Right lobe of liver (tissue), 6 donors: ENCODE results near the gene CELSR1. TPM values are rescaled to one million over a fixed set of nuclear protein-coding genes. Genes with fewer than 3 reads are reported as not detected.
A peak's percentile ranks its signal among the peaks of the same experiment; 100 is the strongest.

ENCODE experiments used
- ATAC-seq, 4 donors: fragments of 200-7000 bp; cut with Tn5 transposase; one replicate each; pipeline ENCODE4 v1.9.1; 2020; ENCODE audit warnings: mild to moderate bottlenecking in 4 of 4, moderate library complexity in 4 of 4
- DNase-seq, 3 donors: peaks; one replicate each; pipeline ENCODE4 v3.0.0-alpha.2; 2020
- H3K27ac ChIP-seq, 3 donors: fragments of 200-600 bp; one replicate each; pipeline ENCODE4 v1.8.0; 2022
- H3K27me3 ChIP-seq, 2 donors: fragments of 200-600 bp; one replicate each; pipeline ENCODE4 v1.8.0; 2022
- H3K36me3 ChIP-seq, 4 donors: fragments of 200-600 bp; sonication (generic) in 1 of 4; one replicate each; pipeline versions ENCODE4 v1.5.1 to v1.8.0; 2017 to 2022; ENCODE audit warnings: control low read depth in 1 of 4
- H3K4me1 ChIP-seq, 4 donors: fragments of 200-600 bp; sonication (generic) in 1 of 4; one replicate each; pipeline versions ENCODE4 v1.5.1 to v1.8.0; 2017 to 2022; ENCODE audit warnings: control low read depth in 1 of 4
- H3K4me3 ChIP-seq, 3 donors: fragments of 200-600 bp; one replicate each; pipeline ENCODE4 v1.8.0; 2022
- H3K9me3 ChIP-seq, 4 donors: fragments of 200-600 bp; sonication (generic) in 1 of 4; one replicate each; pipeline versions ENCODE4 v1.5.1 to v1.8.0; 2017 to 2022; ENCODE audit warnings: control low read depth in 1 of 4
- CTCF ChIP-seq, 4 donors: fragments of 200-600 bp in 3 of 4; fragments of 450-650 bp in 1 of 4; IDR thresholded peaks; one replicate each; pipeline versions ENCODE4 v1.5.1 to v1.8.0; 2016 to 2022; ENCODE audit warnings: antibody characterized with exemption in 4 of 4, mild to moderate bottlenecking in 2 of 4
- POLR2A ChIP-seq: fragments of 450-650 bp; IDR thresholded peaks from one replicate; pipeline ENCODE4 v1.6.1; 2017; ENCODE audit warnings: antibody characterized with exemption, mild to moderate bottlenecking
- WGBS: methylation state at CpG from one replicate; pipeline ENCODE4 v1.1.6; 2018; ENCODE audit warnings: low coverage, low lambda C conversion rate; ENCODE audit not compliant: insufficient coverage; ENCODE audit errors: missing lambda C conversion rate; 5-methylcytosine and 5-hydroxymethylcytosine counted together
- intact Hi-C, 2 donors: fragments of 100-400 bp; cut with DNase I; formaldehyde crosslinking; loops; one replicate each; pipeline versions ENCODE4 v1.11.2 to v1.14.1; 2022
- long read RNA-seq: library from polyadenylated mRNA; unstranded; transcript quantifications from one replicate; pipeline ENCODE4 v2.0.0, GENCODE V29; 2019
- total RNA-seq, 6 experiments: library from RNA; depleted of rRNA in 2 of 6; stranded (reverse); fragments of >200 nt in 2 of 6; fragmentation: NEBNext Ultra II Directional in 3 of 6; extraction: Animal tissue kit (Norgen Biotek cat#: 25700) in 3 of 6; gene quantifications; one replicate each; pipeline versions ENCODE4 v1.1.0 to v1.2.4, GENCODE V29; 2016 to 2023
- donor health status: DM: no; HTN: yes; CAD: no.
- donor health status: DM: no; HTN: no; CAD: no.
- donor health status: DM: no; HTN: no; CAD: no.
- donor health status: DM: no; HTN: yes; CAD: no.
- donor health status: DM: no; HTN: yes; CAD: no.

Gene CELSR1
- 1 to 10 TPM; 2.9 to 8.2 (median 5.0) TPM for total RNA-seq
- long read RNA-seq: 0 reads

- TF ChIP-seq CTCF (IDR thresholded peaks at IDR 0.05): no peak
- TF ChIP-seq POLR2A: no peak
- Histone ChIP-seq H3K27ac (no peak within 1 kb of the TSS), H3K36me3 (no peaks in the 10 kb centered on the region), H3K4me1 (peaks cover 0 to 8% (median 0%) of the 10 kb centered on the region in 4 donors), H3K4me3 (peak within 1 kb of the TSS; percentile 9 to 31 (median 24)), H3K9me3 (no peaks in the 10 kb centered on the region), H3K27me3 (peaks cover 0 to 4% of the 10 kb centered on the region in 2 donors)
- no CpG with 5 or more reads among the region's 101 CpGs for WGBS
- ATAC-seq (peak in 1 of 4 donors; percentile 5), DNase-seq (no peak)
- intact Hi-C loops: loop anchor here in 1 of 2 donors (5.0 kb wide), 1 partner anchor 180 kb away; no protein-coding TSS in a partner anchor
Measured at GRCh38 chr22:46537225-46537945, at the start of gene CELSR1. Gene CELSR1 (minus strand): TSS chr22:46537620. CDS start chr22:46537170, 450 bp downstream.

GRCh38 chr22:46587061-46587460 is 49.6 kb upstream of the CELSR1 start:
- intact Hi-C loops: loop anchor here (5.0 to 10.0 kb wide), 2 partner anchors 40 to 48 kb away; no protein-coding TSS in a partner anchor
- no peaks in the 10 kb centered on the region for H3K9me3 ChIP-seq
- H3K4me1 ChIP-seq: peaks cover 0 to 6% (median 3%) of the 10 kb centered on the region in 4 donors
- TF ChIP-seq CTCF (IDR thresholded peaks at IDR 0.05) (no peak), POLR2A (no peak)
- DNase-seq (no peak), ATAC-seq (peak in 1 of 4 donors; percentile 8)
- H3K27ac ChIP-seq: no peak overlapping the region
- H3K36me3 ChIP-seq: no peaks in the 10 kb centered on the region
- no peaks in the 10 kb centered on the region for H3K27me3 ChIP-seq
- no peak overlapping the region for H3K4me3 ChIP-seq
- WGBS: 88% methylated on average over 1 of the region's 9 CpGs

GRCh38 chr22:46586531-46587011 is 49.2 kb upstream of the CELSR1 start:
- no peak overlapping the region for H3K27ac ChIP-seq
- TF ChIP-seq POLR2A (no peak), CTCF (IDR thresholded peaks at IDR 0.05) (no peak)
- H3K36me3 ChIP-seq: no peaks in the 10 kb centered on the region
- 65% methylated on average over 4 of the region's 12 CpGs for WGBS
- ATAC-seq (no peak), DNase-seq (peak in 1 of 3 donors; percentile 13)
- intact Hi-C loops: loop anchor here (5.0 to 10.0 kb wide), 2 partner anchors 41 to 48 kb away; no protein-coding TSS in a partner anchor
- H3K4me3 ChIP-seq: no peak overlapping the region
- peaks cover 0 to 9% (median 4%) of the 10 kb centered on the region in 4 donors for H3K4me1 ChIP-seq
- H3K27me3 ChIP-seq: no peaks in the 10 kb centered on the region
- H3K9me3 ChIP-seq: no peaks in the 10 kb centered on the region

GRCh38 chr22:46586123-46586519 is 48.7 kb upstream of the CELSR1 start:
- ATAC-seq (no peak), DNase-seq (peak in 1 of 3 donors; percentile 17)
- Histone ChIP-seq H3K4me1 (peaks cover 0 to 13% (median 4%) of the 10 kb centered on the region in 4 donors), H3K9me3 (no peaks in the 10 kb centered on the region), H3K36me3 (no peaks in the 10 kb centered on the region), H3K27me3 (no peaks in the 10 kb centered on the region), H3K4me3 (no peak overlapping the region), H3K27ac (no peak overlapping the region)
- 100% methylated on average over 1 of the region's 12 CpGs for whole genome bisulfite sequencing
- intact Hi-C loops: loop anchor here (5.0 to 10.0 kb wide), 2 partner anchors 41 to 49 kb away; no protein-coding TSS in a partner anchor
- TF ChIP-seq CTCF (IDR thresholded peaks at IDR 0.05): no peak
